RWPE2 (cell line): ENCODE measurements around the gene WNK1.

Experiments
- ATAC-seq: fragments of 200-7000 bp; cut with Tn5 transposase; 3 replicates; pipeline ENCODE4 v1.9.1; 2021; ENCODE audit warnings: low read depth
- DNase-seq: peaks from one replicate; pipeline ENCODE4 v3.0.0-alpha.2; 2020; ENCODE audit warnings: low spot score
- H3K27ac ChIP-seq: fragments of 450-650 bp; 2 replicates; pipeline ENCODE4 v1.5.1; 2017; ENCODE audit warnings: mild to moderate bottlenecking; ENCODE audit not compliant: poor library complexity, severe bottlenecking
- H3K27me3 ChIP-seq: fragments of 250-450 bp; sonication (Bioruptor Pico); 2 replicates; pipeline ENCODE4 v1.5.1; 2021; ENCODE audit warnings: mild to moderate bottlenecking, moderate library complexity; ENCODE audit not compliant: insufficient read depth, poor library complexity, severe bottlenecking
- H3K36me3 ChIP-seq: fragments of 250-450 bp; sonication (Bioruptor Pico); 2 replicates; pipeline ENCODE4 v1.5.1; 2020; ENCODE audit warnings: low read depth, mild to moderate bottlenecking, moderate library complexity
- H3K4me1 ChIP-seq: fragments of 250-450 bp; sonication (Bioruptor Pico); 2 replicates; pipeline ENCODE4 v1.5.1; 2021; ENCODE audit warnings: mild to moderate bottlenecking, moderate library complexity; ENCODE audit not compliant: insufficient read depth, poor library complexity, severe bottlenecking
- H3K4me3 ChIP-seq: fragments of 250-450 bp; sonication (Bioruptor Pico); 2 replicates; pipeline ENCODE4 v1.5.1; 2021; ENCODE audit warnings: mild to moderate bottlenecking, moderate library complexity; ENCODE audit not compliant: severe bottlenecking
- H3K9me3 ChIP-seq: fragments of 250-450 bp; sonication (Bioruptor Pico); 2 replicates; pipeline ENCODE4 v1.5.1; 2021; ENCODE audit warnings: mild to moderate bottlenecking, moderate library complexity; ENCODE audit not compliant: severe bottlenecking
- TF ChIP-seq, protein P1 (sequence below): fragments of 450-650 bp; IDR thresholded peaks from one replicate; pipeline ENCODE4 v1.5.1; 2017; ENCODE audit warnings: mild to moderate bottlenecking, moderate library complexity; ENCODE audit not compliant: poor library complexity, severe bottlenecking

WNK1 gene

DNA sequence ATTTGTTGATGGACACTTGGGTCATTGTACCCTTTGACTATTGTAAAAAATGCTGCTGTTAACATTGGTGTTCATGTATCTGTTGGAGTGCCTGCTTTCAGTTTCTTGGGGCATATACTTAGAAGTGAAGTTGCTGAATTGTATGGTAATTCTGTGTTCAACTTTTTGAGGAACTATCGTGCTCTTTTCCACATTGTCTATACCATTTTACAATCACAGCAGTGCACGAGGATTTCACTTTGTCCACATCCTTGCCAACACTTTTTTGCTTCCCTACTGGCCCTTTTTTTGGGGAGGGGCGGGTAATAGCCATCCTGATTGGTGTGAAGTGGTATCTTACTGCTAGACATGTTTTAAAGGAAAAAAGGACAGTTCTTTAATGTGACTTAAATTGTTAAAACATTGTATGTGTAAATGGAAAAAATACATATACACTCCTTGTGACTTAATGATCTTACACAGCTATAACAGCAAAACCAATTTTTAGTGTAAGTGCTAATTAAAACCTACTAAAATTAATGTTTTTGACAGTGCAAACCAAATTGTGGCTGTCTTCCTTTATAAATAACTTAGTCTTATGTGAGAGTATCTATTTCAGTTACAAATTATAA, 52.7 kb downstream of the WNK1 start:
- no peak for DNase-seq

DNA sequence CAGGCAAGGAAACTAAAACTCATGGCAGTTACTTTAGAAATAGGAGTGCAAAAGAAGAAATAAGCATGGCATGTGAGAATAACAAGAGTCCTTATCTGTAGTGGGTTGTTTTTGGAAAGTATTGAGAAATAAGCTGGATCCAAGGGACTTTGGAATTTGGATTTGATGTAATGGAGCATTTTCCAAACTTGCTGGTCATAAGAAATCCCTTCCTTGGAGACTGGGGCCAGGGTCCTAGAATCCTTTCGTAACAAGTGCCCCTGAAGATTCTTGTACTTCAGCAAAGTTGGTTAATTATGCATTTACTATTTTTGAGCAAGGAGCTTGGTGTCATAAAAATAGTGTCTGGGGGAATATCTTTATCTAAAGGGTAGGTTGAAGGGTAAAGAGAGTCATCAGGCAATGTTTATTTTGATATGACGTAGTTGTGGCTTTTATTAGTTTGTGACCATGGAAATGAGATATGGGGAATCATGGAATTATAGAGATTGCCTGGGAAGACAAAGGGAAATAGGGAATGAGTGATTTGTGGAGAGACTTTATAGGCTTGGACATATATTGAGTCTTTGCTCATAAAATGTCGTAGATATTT, 53.9 kb downstream of the WNK1 start:
- Histone ChIP-seq H3K4me1 (peaks cover 16% of the 10 kb centered on the region), H3K4me3 (no peak overlapping the region), H3K27ac (no peak overlapping the region), H3K9me3 (no peaks in the 10 kb centered on the region), H3K27me3 (no peaks in the 10 kb centered on the region), H3K36me3 (no peaks in the 10 kb centered on the region)
- ATAC-seq (no peak), DNase-seq (no peak)
- TF ChIP-seq, protein P1, sequence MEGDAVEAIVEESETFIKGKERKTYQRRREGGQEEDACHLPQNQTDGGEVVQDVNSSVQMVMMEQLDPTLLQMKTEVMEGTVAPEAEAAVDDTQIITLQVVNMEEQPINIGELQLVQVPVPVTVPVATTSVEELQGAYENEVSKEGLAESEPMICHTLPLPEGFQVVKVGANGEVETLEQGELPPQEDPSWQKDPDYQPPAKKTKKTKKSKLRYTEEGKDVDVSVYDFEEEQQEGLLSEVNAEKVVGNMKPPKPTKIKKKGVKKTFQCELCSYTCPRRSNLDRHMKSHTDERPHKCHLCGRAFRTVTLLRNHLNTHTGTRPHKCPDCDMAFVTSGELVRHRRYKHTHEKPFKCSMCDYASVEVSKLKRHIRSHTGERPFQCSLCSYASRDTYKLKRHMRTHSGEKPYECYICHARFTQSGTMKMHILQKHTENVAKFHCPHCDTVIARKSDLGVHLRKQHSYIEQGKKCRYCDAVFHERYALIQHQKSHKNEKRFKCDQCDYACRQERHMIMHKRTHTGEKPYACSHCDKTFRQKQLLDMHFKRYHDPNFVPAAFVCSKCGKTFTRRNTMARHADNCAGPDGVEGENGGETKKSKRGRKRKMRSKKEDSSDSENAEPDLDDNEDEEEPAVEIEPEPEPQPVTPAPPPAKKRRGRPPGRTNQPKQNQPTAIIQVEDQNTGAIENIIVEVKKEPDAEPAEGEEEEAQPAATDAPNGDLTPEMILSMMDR: no peak

More for the DNA sequence above, 52.7 kb downstream of the WNK1 start:
- Histone ChIP-seq H3K4me1 (peaks cover 16% of the 10 kb centered on the region), H3K27ac (no peak overlapping the region), H3K27me3 (no peaks in the 10 kb centered on the region), H3K9me3 (no peaks in the 10 kb centered on the region), H3K36me3 (no peaks in the 10 kb centered on the region), H3K4me3 (no peak overlapping the region)
- ATAC-seq: no peak
- TF ChIP-seq, protein P1: no peak

DNA sequence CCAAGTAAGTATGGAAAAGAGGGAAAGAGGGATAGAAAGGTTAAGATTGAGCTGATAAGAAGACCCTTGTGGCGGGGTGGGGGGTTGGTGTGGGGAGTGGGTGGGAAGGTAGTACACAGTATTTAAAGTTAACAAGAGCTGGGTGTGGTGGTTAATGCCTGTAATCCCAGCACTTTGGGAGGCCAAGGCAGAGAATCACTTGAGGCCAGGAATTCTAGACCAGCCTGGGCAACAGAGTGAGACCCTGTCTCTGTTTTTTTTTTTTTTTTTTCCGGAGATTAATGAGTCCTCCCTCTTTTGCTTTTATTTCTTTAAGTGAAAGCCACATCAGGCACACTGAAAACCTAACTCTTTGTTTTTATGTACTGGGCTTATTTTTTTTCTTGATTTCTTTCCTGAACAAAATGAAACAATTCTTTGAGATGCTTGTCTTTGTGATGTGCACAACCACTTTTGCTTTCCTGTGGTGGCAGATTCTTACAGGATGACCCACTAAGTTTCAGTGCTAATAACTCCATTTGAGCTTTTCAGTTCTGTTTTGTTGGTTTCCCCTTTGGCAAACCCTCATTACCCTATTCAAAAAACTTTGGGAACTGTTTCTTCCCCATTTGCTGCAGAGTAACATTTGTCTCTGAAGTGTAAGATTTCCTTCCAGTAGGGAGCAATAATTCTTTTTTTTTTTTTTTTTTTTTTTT, 54.8 kb downstream of the WNK1 start:
- peaks cover 13% of the 10 kb centered on the region for H3K4me1 ChIP-seq
- H3K36me3 ChIP-seq: no peaks in the 10 kb centered on the region
- H3K27ac ChIP-seq: no peak overlapping the region
- DNase-seq (no peak), ATAC-seq (no peak)
- H3K27me3 ChIP-seq: no peaks in the 10 kb centered on the region
- no peaks in the 10 kb centered on the region for H3K9me3 ChIP-seq
- no peak overlapping the region for H3K4me3 ChIP-seq
- TF ChIP-seq, protein P1: no peak

DNA sequence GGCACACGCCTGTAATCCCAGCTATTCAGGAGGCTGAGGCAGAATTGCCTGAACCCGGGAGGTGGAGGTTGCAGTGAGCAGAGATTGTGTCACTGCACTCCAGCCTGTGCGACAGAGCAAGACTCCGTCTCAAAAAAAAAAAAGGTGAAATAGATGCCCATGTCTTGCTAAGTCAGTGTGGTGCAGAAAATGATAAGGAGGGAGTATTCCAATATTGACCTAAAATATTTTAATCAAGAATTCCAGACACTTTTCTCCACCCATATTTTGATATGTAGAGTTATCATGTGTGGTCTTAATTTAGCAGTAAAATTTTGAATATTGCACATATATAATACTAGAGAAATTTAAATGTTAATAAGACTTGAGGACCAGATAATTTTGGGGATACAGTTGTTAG, 57.7 kb downstream of the WNK1 start:
- Histone ChIP-seq H3K27me3 (no peaks in the 10 kb centered on the region), H3K9me3 (no peaks in the 10 kb centered on the region), H3K4me3 (no peak overlapping the region), H3K27ac (no peak overlapping the region), H3K4me1 (peaks cover 9% of the 10 kb centered on the region), H3K36me3 (peaks cover 18% of the 10 kb centered on the region)
- TF ChIP-seq, protein P1: no peak
- DNase-seq (no peak), ATAC-seq (no peak)
